ENCODE data around the gene OR10G7.

Gene OR10G7

GRCh38 chr11:124041254-124041653 lies at the start of gene OR10G7:
TSS of gene OR10G7 (minus strand) at chr11:124041325. CDS start at chr11:124039001, 2,324 bp downstream.
- TF ChIP-seq SUZ12 (IDR thresholded peaks at IDR 0.05) (no peak), PKNOX1 (IDR thresholded peaks at IDR 0.05) (no peak), TARDBP (IDR thresholded peaks at IDR 0.05) (no peak), CTBP1 (IDR thresholded peaks at IDR 0.05; ENCODE audit: borderline replicate concordance) (no peak), ELF4 (IDR thresholded peaks at IDR 0.05) (no peak), ZNF384 (IDR thresholded peaks at IDR 0.05) (no peak), BHLHE40 (IDR thresholded peaks at IDR 0.05; ENCODE audit: borderline replicate concordance) (no peak)

GRCh38 chr11:124085997-124086846 lies 45.1 kb upstream of the OR10G7 start:
- POLR2A ChIA-PET, result no interaction called here
- TF ChIP-seq FOXA1 (IDR thresholded peaks at IDR 0.05), result no peak
- peak; percentile 23 for DNase-seq (ENCODE audit: extremely low spot score)
- CTCF ChIA-PET, result no interaction called here

More at GRCh38 chr11:124041254-124041653, at the start of gene OR10G7:
- no peak for DNase-seq (ENCODE audit: extremely low spot score)
- CTCF ChIA-PET, result no interaction called here
- POLR2A ChIA-PET, result no interaction called here

- TF ChIP-seq L3MBTL2 (conservative IDR thresholded peaks at IDR 0.05) (no peak), ARNT (IDR thresholded peaks at IDR 0.05) (no peak), CTBP1 (IDR thresholded peaks at IDR 0.05; ENCODE audit: borderline replicate concordance) (no peak), SP1 (IDR thresholded peaks at IDR 0.05) (no peak), ZNF384 (IDR thresholded peaks at IDR 0.05) (no peak), FOXK2 (IDR thresholded peaks at IDR 0.05) (no peak), FOXA1 (IDR thresholded peaks at IDR 0.05) (no peak), NFRKB (IDR thresholded peaks at IDR 0.05) (no peak), TARDBP (IDR thresholded peaks at IDR 0.05) (no peak), HDGF (IDR thresholded peaks at IDR 0.05; ENCODE audit: borderline replicate concordance) (no peak), BHLHE40 (IDR thresholded peaks at IDR 0.05; ENCODE audit: borderline replicate concordance) (no peak)
- no peak for DNase-seq (ENCODE audit: extremely low spot score)
- POLR2A ChIA-PET, result no interaction called here
- CTCF ChIA-PET, result no interaction called here
Measured at GRCh38 chr11:124085583-124085982, 44.5 kb upstream of the OR10G7 start.

GRCh38 chr11:124082371-124082770 lies 41.2 kb upstream of the OR10G7 start:
- ChIA-PET POLR2A (no interaction called here), CTCF (no interaction called here)
- TF ChIP-seq BHLHE40 (IDR thresholded peaks at IDR 0.05; ENCODE audit: borderline replicate concordance) (no peak), ARNT (IDR thresholded peaks at IDR 0.05) (no peak), NFRKB (IDR thresholded peaks at IDR 0.05) (no peak), HDGF (IDR thresholded peaks at IDR 0.05; ENCODE audit: borderline replicate concordance) (no peak), LEF1 (IDR thresholded peaks at IDR 0.05; ENCODE audit: borderline replicate concordance) (no peak), FOXA1 (IDR thresholded peaks at IDR 0.05) (no peak), FOXK2 (IDR thresholded peaks at IDR 0.05) (no peak), SP1 (IDR thresholded peaks at IDR 0.05) (no peak), SUZ12 (IDR thresholded peaks at IDR 0.05) (no peak)
- no peak for DNase-seq (ENCODE audit: extremely low spot score)

- ChIA-PET POLR2A (no interaction called here), CTCF (no interaction called here)
- TF ChIP-seq CTBP1 (IDR thresholded peaks at IDR 0.05; ENCODE audit: borderline replicate concordance) (no peak), BHLHE40 (IDR thresholded peaks at IDR 0.05; ENCODE audit: borderline replicate concordance) (no peak), ELF4 (IDR thresholded peaks at IDR 0.05) (no peak), LEF1 (IDR thresholded peaks at IDR 0.05; ENCODE audit: borderline replicate concordance) (no peak), FOXM1 (IDR thresholded peaks at IDR 0.05; ENCODE audit: borderline replicate concordance) (no peak), PKNOX1 (IDR thresholded peaks at IDR 0.05) (no peak), HDGF (IDR thresholded peaks at IDR 0.05; ENCODE audit: borderline replicate concordance) (no peak)
- no peak for DNase-seq (ENCODE audit: extremely low spot score)
Measured at GRCh38 chr11:124081483-124081882, 40.4 kb upstream of the OR10G7 start.

- ChIA-PET POLR2A (no interaction called here), CTCF (interaction anchor here (0.8 kb wide), 1 partner anchor 114 kb away, joined by 3 read pairs; no protein-coding TSS in a partner anchor)
- no peak for DNase-seq (ENCODE audit: extremely low spot score)
- TF ChIP-seq FOXM1 (IDR thresholded peaks at IDR 0.05; ENCODE audit: borderline replicate concordance) (no peak), FOXA1 (IDR thresholded peaks at IDR 0.05) (no peak), FOXK2 (IDR thresholded peaks at IDR 0.05) (no peak), NFRKB (IDR thresholded peaks at IDR 0.05) (no peak), ELF4 (IDR thresholded peaks at IDR 0.05) (no peak), SUZ12 (IDR thresholded peaks at IDR 0.05) (no peak), TARDBP (IDR thresholded peaks at IDR 0.05) (no peak), CTBP1 (IDR thresholded peaks at IDR 0.05; ENCODE audit: borderline replicate concordance) (no peak), BHLHE40 (IDR thresholded peaks at IDR 0.05; ENCODE audit: borderline replicate concordance) (no peak), ARNT (IDR thresholded peaks at IDR 0.05) (no peak), ZNF384 (IDR thresholded peaks at IDR 0.05) (no peak), L3MBTL2 (conservative IDR thresholded peaks at IDR 0.05) (no peak), LEF1 (IDR thresholded peaks at IDR 0.05; ENCODE audit: borderline replicate concordance) (no peak), PKNOX1 (IDR thresholded peaks at IDR 0.05) (no peak), HDGF (IDR thresholded peaks at IDR 0.05; ENCODE audit: borderline replicate concordance) (no peak), SP1 (IDR thresholded peaks at IDR 0.05) (no peak)
Measured at GRCh38 chr11:124080327-124081001, 39.3 kb upstream of the OR10G7 start.

Measured in HEK293T (cell line).